H9 (cell line): ENCODE data around the gene CCDC187. TPM values are rescaled to one million over a fixed set of nuclear protein-coding genes. Genes with fewer than 3 reads are reported as not detected.

Experiments
- DNase-seq: peaks from one replicate; pipeline ENCODE4 v3.0.0-alpha.2; 2017
- H2AFZ ChIP-seq: one replicate; pipeline ENCODE4 v1.6.1; 2013; ENCODE audit warnings: mild to moderate bottlenecking, low read length, control low read depth, moderate library complexity
- H2AK5ac ChIP-seq: 2 replicates; pipeline ENCODE4 v1.6.1; 2013; ENCODE audit warnings: low read length, control low read depth, mixed read lengths; ENCODE audit not compliant: insufficient read length
- H2BK120ac ChIP-seq: one replicate; pipeline ENCODE4 v1.6.1; 2013; ENCODE audit warnings: low read depth, mild to moderate bottlenecking, low read length, control low read depth, inconsistent platforms; ENCODE audit not compliant: poor library complexity, severe bottlenecking
- H2BK12ac ChIP-seq: 2 replicates; pipeline ENCODE4 v1.6.1; 2013; ENCODE audit warnings: low read length, control low read depth, mixed read lengths, low read depth; ENCODE audit not compliant: insufficient read length
- H2BK15ac ChIP-seq: 2 replicates; pipeline ENCODE4 v1.6.1; 2013; ENCODE audit warnings: low read depth, low read length, control low read depth
- H2BK20ac ChIP-seq: one replicate; pipeline ENCODE4 v1.6.1; 2013; ENCODE audit warnings: low read depth, mild to moderate bottlenecking, low read length, control low read depth, inconsistent platforms; ENCODE audit not compliant: poor library complexity, severe bottlenecking
- H2BK5ac ChIP-seq: 2 replicates; pipeline ENCODE4 v1.6.1; 2013; ENCODE audit warnings: low read length, control low read depth, mixed read lengths; ENCODE audit not compliant: insufficient read length
- H3K14ac ChIP-seq: 2 replicates; pipeline ENCODE4 v1.6.1; 2013; ENCODE audit warnings: low read length, control low read depth; ENCODE audit not compliant: insufficient read depth
- H3K18ac ChIP-seq: 2 replicates; pipeline ENCODE4 v1.6.1; 2013; ENCODE audit warnings: low read depth, mild to moderate bottlenecking, mixed read lengths, low read length, control low read depth; ENCODE audit not compliant: insufficient read length
- H3K23ac ChIP-seq: 2 replicates; pipeline ENCODE4 v1.6.1; 2013; ENCODE audit warnings: low read length, control low read depth, mixed read lengths, low read depth; ENCODE audit not compliant: insufficient read length
- H3K23me2 ChIP-seq: 2 replicates; pipeline ENCODE4 v1.6.1; 2013; ENCODE audit warnings: low read depth, mild to moderate bottlenecking, mixed read lengths, low read length, control low read depth; ENCODE audit not compliant: insufficient read length, poor library complexity, severe bottlenecking
- H3K27ac ChIP-seq: 2 replicates; pipeline ENCODE4 v1.5.1; 2013; ENCODE audit warnings: low read length, control low read depth, mixed read lengths, low read depth; ENCODE audit not compliant: insufficient read length
- H3K27me3 ChIP-seq: 2 replicates; pipeline ENCODE4 v1.6.1; 2013; ENCODE audit warnings: low read length, control low read depth, inconsistent platforms; ENCODE audit not compliant: insufficient read depth
- H3K4ac ChIP-seq: 2 replicates; pipeline ENCODE4 v1.6.1; 2013; ENCODE audit warnings: low read depth, mild to moderate bottlenecking, control low read depth, inconsistent platforms, low read length, moderate library complexity
- H3K4me1 ChIP-seq: 2 replicates; pipeline ENCODE4 v1.6.1; 2013; ENCODE audit warnings: low read length, control low read depth, inconsistent platforms; ENCODE audit not compliant: insufficient read depth
- H3K4me2 ChIP-seq: 2 replicates; pipeline ENCODE4 v1.6.1; 2013; ENCODE audit warnings: low read length, control low read depth, mixed read lengths; ENCODE audit not compliant: insufficient read length, insufficient read depth
- H3K56ac ChIP-seq: 2 replicates; pipeline ENCODE4 v1.6.1; 2013; ENCODE audit warnings: low read depth, mild to moderate bottlenecking, mixed read lengths, low read length, control low read depth; ENCODE audit not compliant: insufficient read length
- H3K79me1 ChIP-seq: 2 replicates; pipeline ENCODE4 v1.6.1; 2013; ENCODE audit warnings: low read depth, mild to moderate bottlenecking, moderate library complexity, low read length, control low read depth, inconsistent platforms; ENCODE audit not compliant: insufficient read depth, poor library complexity, severe bottlenecking
- H3K79me2 ChIP-seq: 2 replicates; pipeline ENCODE4 v1.6.1; 2013; ENCODE audit warnings: low read length, control low read depth, inconsistent platforms; ENCODE audit not compliant: insufficient read depth
- H3K9ac ChIP-seq: 2 replicates; pipeline ENCODE4 v1.6.1; 2013; ENCODE audit warnings: low read length, control low read depth, mixed read lengths; ENCODE audit not compliant: insufficient read length; ENCODE audit errors: extremely low read depth
- H3K9me3 ChIP-seq: one replicate; pipeline ENCODE4 v1.6.1; 2013; ENCODE audit warnings: low read depth, low read length, inconsistent platforms; ENCODE audit not compliant: control insufficient read depth
- H3T11ph ChIP-seq: one replicate; pipeline ENCODE4 v1.6.1; 2013; ENCODE audit warnings: mild to moderate bottlenecking, low read length, control low read depth, inconsistent platforms
- H4K20me1 ChIP-seq: one replicate; pipeline ENCODE4 v1.6.1; 2013; ENCODE audit not compliant: control insufficient read depth, insufficient read length, insufficient read depth
- H4K5ac ChIP-seq: 2 replicates; pipeline ENCODE4 v1.6.1; 2013; ENCODE audit warnings: low read depth, mild to moderate bottlenecking, mixed read lengths, low read length, control low read depth; ENCODE audit not compliant: insufficient read length
- H4K8ac ChIP-seq: replicated peaks from 2 replicates; pipeline ENCODE4 v1.6.1; 2013; ENCODE audit warnings: low read length, control low read depth, mixed read lengths, low read depth; ENCODE audit not compliant: insufficient read length
- H4K91ac ChIP-seq: 2 replicates; pipeline ENCODE4 v1.6.1; 2013; ENCODE audit warnings: low read depth, mild to moderate bottlenecking, moderate library complexity, mixed read lengths, low read length, control low read depth; ENCODE audit not compliant: insufficient read length
- H3K27ac Mint-ChIP-seq, 3 experiments: 2 replicates in 2 of 3; 3 replicates in 1 of 3; pipeline ENCODE4 v1.8.0; 2020 to 2021; ENCODE audit warnings: mixed read lengths in 3 of 3, mild to moderate bottlenecking in 1 of 3, moderate library complexity in 1 of 3
- H3K27me3 Mint-ChIP-seq: 2 replicates; pipeline ENCODE4 v1.8.0; 2021; ENCODE audit warnings: low read depth, mild to moderate bottlenecking, moderate library complexity, mixed read lengths
- H3K36me3 Mint-ChIP-seq, 3 experiments: 2 replicates in 2 of 3; 3 replicates in 1 of 3; pipeline ENCODE4 v1.8.0; 2020 to 2021; ENCODE audit warnings: low read depth in 3 of 3, mixed read lengths in 3 of 3; ENCODE audit not compliant: insufficient read depth in 1 of 3
- H3K4me1 Mint-ChIP-seq, 2 experiments: 2 replicates each; pipeline ENCODE4 v1.8.0; 2020; ENCODE audit warnings: mixed read lengths in 2 of 2
- H3K4me3 Mint-ChIP-seq, 2 experiments: 2 replicates in 1 of 2; 3 replicates in 1 of 2; pipeline ENCODE4 v1.8.0; 2020 to 2021; ENCODE audit warnings: mild to moderate bottlenecking in 2 of 2, mixed read lengths in 2 of 2, moderate library complexity in 1 of 2
- H3K9me3 Mint-ChIP-seq, 2 experiments: 2 replicates in 1 of 2; 3 replicates in 1 of 2; pipeline ENCODE4 v1.8.0; 2020; ENCODE audit warnings: mild to moderate bottlenecking in 2 of 2, mixed read lengths in 2 of 2, moderate library complexity in 1 of 2
- WGBS: extraction: QIAGEN DNeasy Blood & Tissue Kit; methylation state at CpG from one replicate; pipeline ENCODE4 v1.1.7; 2013; ENCODE audit warnings: missing lambda C conversion rate, low lambda C conversion rate, mixed read lengths; ENCODE audit not compliant: insufficient read length; ENCODE audit errors: extremely low coverage; 5-methylcytosine and 5-hydroxymethylcytosine counted together
- total RNA-seq: library from RNA; stranded (reverse); gene quantifications from 2 replicates; pipeline ENCODE4 v1.2.1, GENCODE V29; 2021
- TF ChIP-seq, protein P1 (sequence below): fragments of 200-600 bp; sonication (generic); conservative IDR thresholded peaks from 3 replicates; pipeline ENCODE4 v1.8.0; 2021; ENCODE audit warnings: antibody characterized with exemption, mild to moderate bottlenecking

The CCDC187 gene
- total RNA-seq, 1 experiment from 2014 or later: 0.07 TPM

DNA sequence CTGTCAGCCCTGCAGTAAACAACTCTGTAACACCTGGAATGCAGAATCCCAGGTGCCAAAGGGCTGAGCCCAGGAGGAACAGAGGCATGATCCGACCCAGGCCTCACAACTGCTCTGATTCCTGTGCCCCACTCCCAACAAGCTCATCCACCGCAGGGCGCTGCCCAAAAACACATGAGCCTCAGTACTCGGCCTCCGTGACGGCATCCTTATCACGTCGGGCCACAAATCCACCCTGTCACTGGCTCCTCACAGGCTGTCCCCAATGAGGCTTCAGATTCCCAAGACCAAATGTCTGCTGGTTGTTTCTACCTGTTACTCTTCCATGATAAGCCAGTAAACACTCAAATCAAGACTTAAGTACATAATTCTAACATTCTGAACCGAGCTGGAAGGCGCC lies 73.5 kb downstream of the CCDC187 start:
- no peak overlapping the region for H2AFZ ChIP-seq
- Mint-ChIP-seq H3K36me3 (peaks cover 7 to 17% (median 12%) of the 10 kb centered on the region in 3 experiments; a peak in 5 of 7 replicates), H3K27ac (peak overlapping the region in 1 of 3 experiments; percentile 73; a peak in 2 of 7 replicates), H3K9me3 (no peaks in the 10 kb centered on the region), H3K4me1 (peaks cover 9 to 16% of the 10 kb centered on the region in 2 experiments), H3K4me3 (no peak overlapping the region), H3K27me3 (no peaks in the 10 kb centered on the region)
- no peak overlapping the region for H2BK12ac ChIP-seq
- H3K14ac ChIP-seq: no peak overlapping the region
- no peak overlapping the region for H3K27ac ChIP-seq
- no peak overlapping the region for H4K5ac ChIP-seq
- H3K79me1 ChIP-seq: no peaks in the 10 kb centered on the region
- H3K27me3 ChIP-seq: no peaks in the 10 kb centered on the region
- H3K9ac ChIP-seq: no peak overlapping the region
- H4K8ac ChIP-seq: no peak overlapping the region
- no peak overlapping the region for H3K4ac ChIP-seq
- no peak overlapping the region for H4K91ac ChIP-seq
- no CpG with 5 or more reads among the region's 10 CpGs for WGBS
- H3K23ac ChIP-seq: no peak overlapping the region
- no peaks in the 10 kb centered on the region for H4K20me1 ChIP-seq
- no peak overlapping the region for H2AK5ac ChIP-seq
- no peaks in the 10 kb centered on the region for H3K9me3 ChIP-seq
- H2BK15ac ChIP-seq: no peak overlapping the region
- TF ChIP-seq, protein P1, sequence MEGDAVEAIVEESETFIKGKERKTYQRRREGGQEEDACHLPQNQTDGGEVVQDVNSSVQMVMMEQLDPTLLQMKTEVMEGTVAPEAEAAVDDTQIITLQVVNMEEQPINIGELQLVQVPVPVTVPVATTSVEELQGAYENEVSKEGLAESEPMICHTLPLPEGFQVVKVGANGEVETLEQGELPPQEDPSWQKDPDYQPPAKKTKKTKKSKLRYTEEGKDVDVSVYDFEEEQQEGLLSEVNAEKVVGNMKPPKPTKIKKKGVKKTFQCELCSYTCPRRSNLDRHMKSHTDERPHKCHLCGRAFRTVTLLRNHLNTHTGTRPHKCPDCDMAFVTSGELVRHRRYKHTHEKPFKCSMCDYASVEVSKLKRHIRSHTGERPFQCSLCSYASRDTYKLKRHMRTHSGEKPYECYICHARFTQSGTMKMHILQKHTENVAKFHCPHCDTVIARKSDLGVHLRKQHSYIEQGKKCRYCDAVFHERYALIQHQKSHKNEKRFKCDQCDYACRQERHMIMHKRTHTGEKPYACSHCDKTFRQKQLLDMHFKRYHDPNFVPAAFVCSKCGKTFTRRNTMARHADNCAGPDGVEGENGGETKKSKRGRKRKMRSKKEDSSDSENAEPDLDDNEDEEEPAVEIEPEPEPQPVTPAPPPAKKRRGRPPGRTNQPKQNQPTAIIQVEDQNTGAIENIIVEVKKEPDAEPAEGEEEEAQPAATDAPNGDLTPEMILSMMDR: no peak
- no peak overlapping the region for H3T11ph ChIP-seq
- no peak overlapping the region for H3K4me2 ChIP-seq
- no peak for DNase-seq
- no peaks in the 10 kb centered on the region for H3K4me1 ChIP-seq
- no peaks in the 10 kb centered on the region for H3K23me2 ChIP-seq
- no peak overlapping the region for H2BK20ac ChIP-seq
- H3K18ac ChIP-seq: no peak overlapping the region
- H3K79me2 ChIP-seq: peaks cover 4% of the 10 kb centered on the region; the same call in 1 of the 2 replicates
- H2BK120ac ChIP-seq: no peak overlapping the region
- H2BK5ac ChIP-seq: no peak overlapping the region
- H3K56ac ChIP-seq: no peak overlapping the region
